ENCODE measurements around the gene VTI1A.
"Not testable (repeated sequence)": the region's sequence is repeated elsewhere in the genome, so short reads cannot be mapped to it uniquely, and the experiment has no call there.

VTI1A gene

GRCh38 chr10:112848868-112849430 is 401.9 kb downstream of the VTI1A start:
- Histone ChIP-seq H3K4me1 (ENCODE audit: control insufficient read depth, insufficient read depth, low read length) (no peaks in the 10 kb centered on the region), H3K27ac (ENCODE audit: low read length) (no peak overlapping the region), H3K36me3 (ENCODE audit: control insufficient read depth, insufficient read depth, low read length) (no peaks in the 10 kb centered on the region), H3K27me3 (ENCODE audit: control insufficient read depth, insufficient read depth, low read length) (no peaks in the 10 kb centered on the region), H3K9me3 (ENCODE audit: control insufficient read depth, insufficient read depth, low read length) (no peaks in the 10 kb centered on the region; the same call in 1 of the 2 replicates), H3K4me3 (ENCODE audit: low read length) (no peak overlapping the region)
- DNase-seq (ENCODE audit: low read depth, low spot score): no peak
- WGBS (ENCODE audit: insufficient coverage, insufficient read length): no CpG with 5 or more reads among the region's 3 CpGs

GRCh38 chr10:112849546-112849945 is 402.5 kb downstream of the VTI1A start:
- Histone ChIP-seq H3K9me3 (ENCODE audit: control insufficient read depth, insufficient read depth, low read length) (no peaks in the 10 kb centered on the region; the same call in 1 of the 2 replicates), H3K27me3 (ENCODE audit: control insufficient read depth, insufficient read depth, low read length) (no peaks in the 10 kb centered on the region), H3K4me3 (ENCODE audit: low read length) (no peak overlapping the region), H3K4me1 (ENCODE audit: control insufficient read depth, insufficient read depth, low read length) (no peaks in the 10 kb centered on the region), H3K27ac (ENCODE audit: low read length) (no peak overlapping the region), H3K36me3 (ENCODE audit: control insufficient read depth, insufficient read depth, low read length) (no peaks in the 10 kb centered on the region)
- no peak for DNase-seq (ENCODE audit: low read depth, low spot score)
- WGBS (ENCODE audit: insufficient coverage, insufficient read length): no CpG with 5 or more reads among the region's 6 CpGs

- H3K4me1 ChIP-seq (ENCODE audit: control insufficient read depth, insufficient read depth, low read length): peaks cover 3% of the 10 kb centered on the region; the same call in 1 of the 2 replicates
These were observed 404.2 kb downstream of the VTI1A start for GRCh38 chr10:112851181-112851580.

GRCh38 chr10:112851588-112852211 is 404.7 kb downstream of the VTI1A start:
- H3K9me3 ChIP-seq (ENCODE audit: control insufficient read depth, insufficient read depth, low read length): no peaks in the 10 kb centered on the region; the same call in 1 of the 2 replicates
- no peak for DNase-seq (ENCODE audit: low read depth, low spot score)
- WGBS (ENCODE audit: insufficient coverage, insufficient read length): no CpG with 5 or more reads among the region's 3 CpGs
- H3K4me3 ChIP-seq (ENCODE audit: low read length): no peak overlapping the region
- no peaks in the 10 kb centered on the region for H3K27me3 ChIP-seq (ENCODE audit: control insufficient read depth, insufficient read depth, low read length)
- no peaks in the 10 kb centered on the region for H3K36me3 ChIP-seq (ENCODE audit: control insufficient read depth, insufficient read depth, low read length)
- peaks cover 3% of the 10 kb centered on the region; the same call in 1 of the 2 replicates for H3K4me1 ChIP-seq (ENCODE audit: control insufficient read depth, insufficient read depth, low read length)
- no peak overlapping the region for H3K27ac ChIP-seq (ENCODE audit: low read length)

More at GRCh38 chr10:112851181-112851580, 404.2 kb downstream of the VTI1A start:
- no CpG with 5 or more reads among the region's 4 CpGs for WGBS (ENCODE audit: insufficient coverage, insufficient read length)
- no peak for DNase-seq (ENCODE audit: low read depth, low spot score)
- Histone ChIP-seq H3K27ac (ENCODE audit: low read length) (no peak overlapping the region), H3K27me3 (ENCODE audit: control insufficient read depth, insufficient read depth, low read length) (no peaks in the 10 kb centered on the region), H3K4me3 (ENCODE audit: low read length) (no peak overlapping the region), H3K36me3 (ENCODE audit: control insufficient read depth, insufficient read depth, low read length) (no peaks in the 10 kb centered on the region), H3K9me3 (ENCODE audit: control insufficient read depth, insufficient read depth, low read length) (no peaks in the 10 kb centered on the region; the same call in 1 of the 2 replicates)

GRCh38 chr10:112852306-112852705 is 405.3 kb downstream of the VTI1A start:
- Histone ChIP-seq H3K36me3 (ENCODE audit: control insufficient read depth, insufficient read depth, low read length) (no peaks in the 10 kb centered on the region), H3K4me3 (ENCODE audit: low read length) (no peak overlapping the region), H3K27me3 (ENCODE audit: control insufficient read depth, insufficient read depth, low read length) (no peaks in the 10 kb centered on the region), H3K9me3 (ENCODE audit: control insufficient read depth, insufficient read depth, low read length) (no peaks in the 10 kb centered on the region; the same call in 1 of the 2 replicates), H3K27ac (ENCODE audit: low read length) (no peak overlapping the region), H3K4me1 (ENCODE audit: control insufficient read depth, insufficient read depth, low read length) (peaks cover 3% of the 10 kb centered on the region; the same call in 1 of the 2 replicates)
- no peak for DNase-seq (ENCODE audit: low read depth, low spot score)
- WGBS (ENCODE audit: insufficient coverage, insufficient read length): no CpG with 5 or more reads among the region's 4 CpGs

- Histone ChIP-seq H3K4me3 (ENCODE audit: low read length) (no peak overlapping the region), H3K9me3 (ENCODE audit: control insufficient read depth, insufficient read depth, low read length) (no peaks in the 10 kb centered on the region), H3K36me3 (ENCODE audit: control insufficient read depth, insufficient read depth, low read length) (no peaks in the 10 kb centered on the region), H3K27me3 (ENCODE audit: control insufficient read depth, insufficient read depth, low read length) (no peaks in the 10 kb centered on the region), H3K27ac (ENCODE audit: low read length) (no peak overlapping the region), H3K4me1 (ENCODE audit: control insufficient read depth, insufficient read depth, low read length) (peaks cover 3% of the 10 kb centered on the region; the same call in 1 of the 2 replicates)
- no CpG with 5 or more reads among the region's 4 CpGs for WGBS (ENCODE audit: insufficient coverage, insufficient read length)
- no peak for DNase-seq (ENCODE audit: low read depth, low spot score)
These were observed 408.1 kb downstream of the VTI1A start for GRCh38 chr10:112855134-112855533.

- no CpG with 5 or more reads among the region's 5 CpGs for WGBS (ENCODE audit: insufficient coverage, insufficient read length)
- no peaks in the 10 kb centered on the region for H3K27me3 ChIP-seq (ENCODE audit: control insufficient read depth, insufficient read depth, low read length)
- no peak overlapping the region for H3K4me3 ChIP-seq (ENCODE audit: low read length)
- H3K36me3 ChIP-seq (ENCODE audit: control insufficient read depth, insufficient read depth, low read length): no peaks in the 10 kb centered on the region
- DNase-seq (ENCODE audit: low read depth, low spot score): no peak
- H3K27ac ChIP-seq (ENCODE audit: low read length): no peak overlapping the region
- H3K4me1 ChIP-seq (ENCODE audit: control insufficient read depth, insufficient read depth, low read length): peaks cover 3% of the 10 kb centered on the region; the same call in 1 of the 2 replicates
- no peaks in the 10 kb centered on the region for H3K9me3 ChIP-seq (ENCODE audit: control insufficient read depth, insufficient read depth, low read length)
These were observed 410.5 kb downstream of the VTI1A start for GRCh38 chr10:112857493-112857892.

- Histone ChIP-seq H3K27ac (ENCODE audit: low read length) (no peak overlapping the region), H3K9me3 (ENCODE audit: control insufficient read depth, insufficient read depth, low read length) (no peaks in the 10 kb centered on the region), H3K36me3 (ENCODE audit: control insufficient read depth, insufficient read depth, low read length) (no peaks in the 10 kb centered on the region), H3K4me3 (ENCODE audit: low read length) (no peak overlapping the region), H3K4me1 (ENCODE audit: control insufficient read depth, insufficient read depth, low read length) (peaks cover 3% of the 10 kb centered on the region; the same call in 1 of the 2 replicates), H3K27me3 (ENCODE audit: control insufficient read depth, insufficient read depth, low read length) (no peaks in the 10 kb centered on the region)
- DNase-seq (ENCODE audit: low read depth, low spot score): no peak
- WGBS (ENCODE audit: insufficient coverage, insufficient read length): no CpG with 5 or more reads among the region's 10 CpGs
These were observed 412.1 kb downstream of the VTI1A start for GRCh38 chr10:112858986-112859651.

- Histone ChIP-seq H3K4me1 (ENCODE audit: control insufficient read depth, insufficient read depth, low read length) (peaks cover 2% of the 10 kb centered on the region; the same call in 1 of the 2 replicates), H3K4me3 (ENCODE audit: low read length) (no peak overlapping the region), H3K9me3 (ENCODE audit: control insufficient read depth, insufficient read depth, low read length) (no peaks in the 10 kb centered on the region), H3K36me3 (ENCODE audit: control insufficient read depth, insufficient read depth, low read length) (no peaks in the 10 kb centered on the region), H3K27ac (ENCODE audit: low read length) (no peak overlapping the region), H3K27me3 (ENCODE audit: control insufficient read depth, insufficient read depth, low read length) (no peaks in the 10 kb centered on the region)
- no peak for DNase-seq (ENCODE audit: low read depth, low spot score)
- no CpG with 5 or more reads among the region's 4 CpGs for WGBS (ENCODE audit: insufficient coverage, insufficient read length)
These were observed 412.8 kb downstream of the VTI1A start for GRCh38 chr10:112859793-112860192.

- not testable (repeated sequence) for H3K4me1 ChIP-seq (ENCODE audit: control insufficient read depth, insufficient read depth, low read length); H3K27me3 ChIP-seq (ENCODE audit: control insufficient read depth, insufficient read depth, low read length); H3K9me3 ChIP-seq (ENCODE audit: control insufficient read depth, insufficient read depth, low read length); H3K27ac ChIP-seq (ENCODE audit: low read length); H3K36me3 ChIP-seq (ENCODE audit: control insufficient read depth, insufficient read depth, low read length); H3K4me3 ChIP-seq (ENCODE audit: low read length); DNase-seq (ENCODE audit: low read depth, low spot score)
- WGBS (ENCODE audit: insufficient coverage, insufficient read length): no CpG with 5 or more reads among the region's 2 CpGs
These were observed 416.4 kb downstream of the VTI1A start for GRCh38 chr10:112863461-112863860.

All from iPS DF 6.9 (cell line).